ENCODE data around the gene IRS2. TPM values are rescaled to one million over a fixed set of nuclear protein-coding genes. Genes with fewer than 3 reads are reported as not detected.

The IRS2 gene
- total and polyA plus RNA-seq, 4 donors = 6.8 to 27.1 (median 15.4) TPM

GRCh38 chr13:109707742-109708617 is 78.4 kb downstream of the IRS2 start:
- Histone ChIP-seq H3K9ac (ENCODE audit: insufficient read depth in 1 of 2, low read length in 2 of 2) (no peak overlapping the region), H3K27me3 (ENCODE audit: control insufficient read depth in 3 of 3, insufficient read depth in 3 of 3, low read length in 2 of 3) (no peaks in the 10 kb centered on the region), H3K9me3 (ENCODE audit: control insufficient read depth in 4 of 4, insufficient read depth in 3 of 4, low read length in 3 of 4) (peaks cover 0 to 5% (median 0%) of the 10 kb centered on the region in 4 donors), H3K4me3 (no peak overlapping the region), H3K4me1 (ENCODE audit: control insufficient read depth in 5 of 5, insufficient read depth in 5 of 5, low read length in 5 of 5) (peaks cover 0 to 8% (median 0%) of the 10 kb centered on the region in 5 donors), H3K36me3 (ENCODE audit: control insufficient read depth in 4 of 4, insufficient read depth in 4 of 4, low read length in 4 of 4) (no peaks in the 10 kb centered on the region), H3K27ac (ENCODE audit: low read depth in 1 of 2, low read length in 1 of 2) (no peak overlapping the region)
- TF ChIP-seq, protein P1, sequence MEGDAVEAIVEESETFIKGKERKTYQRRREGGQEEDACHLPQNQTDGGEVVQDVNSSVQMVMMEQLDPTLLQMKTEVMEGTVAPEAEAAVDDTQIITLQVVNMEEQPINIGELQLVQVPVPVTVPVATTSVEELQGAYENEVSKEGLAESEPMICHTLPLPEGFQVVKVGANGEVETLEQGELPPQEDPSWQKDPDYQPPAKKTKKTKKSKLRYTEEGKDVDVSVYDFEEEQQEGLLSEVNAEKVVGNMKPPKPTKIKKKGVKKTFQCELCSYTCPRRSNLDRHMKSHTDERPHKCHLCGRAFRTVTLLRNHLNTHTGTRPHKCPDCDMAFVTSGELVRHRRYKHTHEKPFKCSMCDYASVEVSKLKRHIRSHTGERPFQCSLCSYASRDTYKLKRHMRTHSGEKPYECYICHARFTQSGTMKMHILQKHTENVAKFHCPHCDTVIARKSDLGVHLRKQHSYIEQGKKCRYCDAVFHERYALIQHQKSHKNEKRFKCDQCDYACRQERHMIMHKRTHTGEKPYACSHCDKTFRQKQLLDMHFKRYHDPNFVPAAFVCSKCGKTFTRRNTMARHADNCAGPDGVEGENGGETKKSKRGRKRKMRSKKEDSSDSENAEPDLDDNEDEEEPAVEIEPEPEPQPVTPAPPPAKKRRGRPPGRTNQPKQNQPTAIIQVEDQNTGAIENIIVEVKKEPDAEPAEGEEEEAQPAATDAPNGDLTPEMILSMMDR (IDR thresholded peaks at IDR 0.05; ENCODE audit: control extremely low read depth, extremely low read depth) = no peak
- WGBS, 2 donors = 75 to 80% methylated on average over 14 of the region's 14 CpGs
- DNase-seq = no peak
- ATAC-seq (ENCODE audit: insufficient read depth, low FRiP score) = no peak

GRCh38 chr13:109707044-109707741 is 79.2 kb downstream of the IRS2 start:
- H3K36me3 ChIP-seq (ENCODE audit: control insufficient read depth in 4 of 4, insufficient read depth in 4 of 4, low read length in 4 of 4) = no peaks in the 10 kb centered on the region
- H3K9ac ChIP-seq (ENCODE audit: insufficient read depth in 1 of 2, low read length in 2 of 2) = no peak overlapping the region
- no peak overlapping the region for H3K4me3 ChIP-seq
- peaks cover 0 to 8% (median 0%) of the 10 kb centered on the region in 5 donors for H3K4me1 ChIP-seq (ENCODE audit: control insufficient read depth in 5 of 5, insufficient read depth in 5 of 5, low read length in 5 of 5)
- peaks cover 0 to 5% (median 0%) of the 10 kb centered on the region in 4 donors for H3K9me3 ChIP-seq (ENCODE audit: control insufficient read depth in 4 of 4, insufficient read depth in 3 of 4, low read length in 3 of 4)
- TF ChIP-seq, protein P1 (IDR thresholded peaks at IDR 0.05; ENCODE audit: control extremely low read depth, extremely low read depth) = no peak
- WGBS, 2 donors = 85 to 88% methylated on average over 15 of the region's 15 CpGs
- DNase-seq = no peak
- ATAC-seq (ENCODE audit: insufficient read depth, low FRiP score) = no peak
- H3K27me3 ChIP-seq (ENCODE audit: control insufficient read depth in 3 of 3, insufficient read depth in 3 of 3, low read length in 2 of 3) = no peaks in the 10 kb centered on the region
- no peak overlapping the region for H3K27ac ChIP-seq (ENCODE audit: low read depth in 1 of 2, low read length in 1 of 2)

- no peak for ATAC-seq (ENCODE audit: insufficient read depth, low FRiP score)
- H3K27ac ChIP-seq (ENCODE audit: low read depth in 1 of 2, low read length in 1 of 2) = no peak overlapping the region
These were observed 80.2 kb downstream of the IRS2 start for GRCh38 chr13:109706015-109706715.

More at GRCh38 chr13:109706015-109706715, 80.2 kb downstream of the IRS2 start:
- H3K4me3 ChIP-seq = no peak overlapping the region
- no peak overlapping the region for H3K9ac ChIP-seq (ENCODE audit: insufficient read depth in 1 of 2, low read length in 2 of 2)
- no peak for DNase-seq
- H3K9me3 ChIP-seq (ENCODE audit: control insufficient read depth in 4 of 4, insufficient read depth in 3 of 4, low read length in 3 of 4) = peaks cover 0 to 5% (median 0%) of the 10 kb centered on the region in 4 donors
- 55 to 83% methylated on average over 12 of the region's 12 CpGs for WGBS, 2 donors
- peaks cover 0 to 8% (median 0%) of the 10 kb centered on the region in 5 donors for H3K4me1 ChIP-seq (ENCODE audit: control insufficient read depth in 5 of 5, insufficient read depth in 5 of 5, low read length in 5 of 5)
- TF ChIP-seq, protein P1 (IDR thresholded peaks at IDR 0.05; ENCODE audit: control extremely low read depth, extremely low read depth) = no peak
- no peaks in the 10 kb centered on the region for H3K36me3 ChIP-seq (ENCODE audit: control insufficient read depth in 4 of 4, insufficient read depth in 4 of 4, low read length in 4 of 4)
- no peaks in the 10 kb centered on the region for H3K27me3 ChIP-seq (ENCODE audit: control insufficient read depth in 3 of 3, insufficient read depth in 3 of 3, low read length in 2 of 3)

Data from lung (tissue), 12 donors.